Fibroblast of skin of scalp (primary cell): ENCODE data around the gene FAM47C. TPM values are rescaled to one million over a fixed set of nuclear protein-coding genes. Genes with fewer than 3 reads are reported as not detected.
A peak's percentile ranks its signal among the peaks of the same experiment; 100 is the strongest.
"Not testable (repeated sequence)": the region's sequence is repeated elsewhere in the genome, so short reads cannot be mapped to it uniquely, and the experiment has no call there.

Experiments
- DNase-seq: peaks from one replicate; pipeline ENCODE4 v3.0.0-alpha.2; 2013
- polyA plus RNA-seq, 2 experiments: library from polyadenylated mRNA; unstranded; fragments of 120-200 nt; gene quantifications; one replicate each; pipeline ENCODE4 v1.2.1, GENCODE V29; 2013; ENCODE audit not compliant: insufficient read length in 2 of 2

FAM47C gene
- not detected for polyA plus RNA-seq (2013, experiment 1 of 2; ENCODE audit: insufficient read length)
- not detected for polyA plus RNA-seq (2013, experiment 2 of 2; ENCODE audit: insufficient read length)

DNA sequence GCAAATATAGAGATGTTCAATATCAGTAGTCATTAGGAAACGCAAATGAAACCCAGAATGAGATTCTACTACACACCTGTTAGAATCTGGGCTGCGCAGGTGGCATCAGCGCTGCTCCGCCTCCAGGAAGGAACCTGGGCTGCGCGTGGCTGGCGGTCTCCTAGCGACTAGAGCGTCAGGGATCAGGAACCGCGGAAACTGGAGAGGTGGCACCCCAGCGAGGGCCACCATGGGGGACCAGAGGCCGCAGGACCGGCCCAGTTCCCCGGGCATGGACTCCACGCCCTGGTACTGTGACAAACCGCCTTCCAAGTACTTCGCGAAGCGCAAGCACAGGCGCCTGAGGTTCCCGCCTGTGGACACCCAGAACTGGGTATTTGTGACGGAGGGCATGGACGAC is at the start of gene FAM47C:
Gene FAM47C (plus strand): TSS at position 185 of the 400 bp plus-strand sequence. CDS start 45 bp downstream, at position 230.
- not testable (repeated sequence) for DNase-seq

DNA sequence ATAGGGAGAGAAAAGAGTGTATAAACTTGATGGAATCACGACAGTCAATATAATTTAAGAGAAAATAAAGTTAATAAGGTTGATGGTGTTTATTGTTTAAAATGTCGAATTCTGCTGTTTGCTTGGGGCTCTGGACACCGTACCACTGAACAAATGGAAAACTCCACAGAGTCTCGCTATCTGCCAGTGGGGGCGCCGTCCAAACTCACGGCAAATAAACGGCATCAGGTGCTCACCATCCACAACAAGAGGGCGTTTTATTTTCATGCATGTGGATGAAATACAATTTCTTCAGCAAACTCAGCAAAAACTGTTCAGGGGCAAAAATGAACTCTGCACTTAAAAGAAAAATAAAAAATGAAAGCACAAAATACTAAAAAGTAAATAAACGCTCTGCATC is 46.6 kb upstream of the FAM47C start:
- DNase-seq = no peak

DNA sequence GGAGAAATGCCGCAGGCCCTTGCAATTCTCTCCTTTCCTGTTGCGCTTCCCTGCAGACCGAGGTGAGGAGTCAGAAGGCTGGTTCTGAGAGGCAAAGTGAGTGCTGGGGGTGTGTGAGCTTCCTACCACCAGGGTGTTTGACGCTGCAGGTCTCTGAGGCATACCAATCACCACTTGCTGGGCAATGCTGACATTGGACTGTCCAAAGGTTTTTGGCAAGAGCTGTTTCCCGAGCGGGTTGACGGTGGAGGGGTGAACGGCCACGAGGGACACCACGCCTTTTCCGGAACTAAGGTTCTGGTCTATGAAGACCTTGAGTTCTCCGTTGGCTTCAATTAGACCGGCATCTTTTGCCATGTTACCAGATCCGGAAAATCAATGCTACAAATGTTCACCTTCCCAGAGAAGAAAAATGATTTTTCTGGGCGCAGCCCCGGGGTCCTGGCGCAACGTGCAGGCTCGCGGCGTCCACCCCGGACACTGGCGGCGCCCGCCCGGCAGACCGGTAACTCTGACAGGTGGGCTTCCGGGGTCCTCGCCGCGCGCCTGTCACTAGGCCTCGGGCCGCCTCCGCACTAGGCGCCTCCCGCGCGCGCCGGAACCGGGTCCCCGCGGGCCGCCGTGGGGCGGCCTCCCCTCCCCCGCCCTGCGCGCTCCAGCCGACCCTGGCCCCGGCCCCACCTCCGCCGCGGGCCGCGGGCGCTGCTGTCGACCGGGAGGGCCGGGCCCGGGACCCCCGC is 44.9 kb upstream of the FAM47C start:
- no peak for DNase-seq

DNA sequence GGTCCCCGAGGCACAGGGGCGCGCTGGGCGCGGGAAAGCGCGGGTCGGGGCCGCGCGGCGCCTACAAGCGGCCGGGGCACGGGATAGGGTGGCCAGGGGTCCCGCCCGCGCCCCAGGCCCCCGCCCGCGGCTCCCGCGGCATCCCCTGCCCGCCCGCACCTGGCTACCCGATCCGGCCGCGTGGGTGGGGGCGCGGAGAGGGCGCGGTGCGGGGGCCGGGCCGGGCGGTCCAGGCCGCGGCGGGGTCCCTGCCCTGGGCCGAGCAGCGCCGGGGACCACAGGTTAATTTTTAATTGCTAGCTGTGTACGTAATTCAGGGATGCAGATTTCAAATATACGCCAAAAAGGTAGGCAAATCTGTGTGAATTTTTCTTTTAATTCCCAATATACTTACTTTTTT is 44.3 kb upstream of the FAM47C start:
- DNase-seq = no peak

DNA sequence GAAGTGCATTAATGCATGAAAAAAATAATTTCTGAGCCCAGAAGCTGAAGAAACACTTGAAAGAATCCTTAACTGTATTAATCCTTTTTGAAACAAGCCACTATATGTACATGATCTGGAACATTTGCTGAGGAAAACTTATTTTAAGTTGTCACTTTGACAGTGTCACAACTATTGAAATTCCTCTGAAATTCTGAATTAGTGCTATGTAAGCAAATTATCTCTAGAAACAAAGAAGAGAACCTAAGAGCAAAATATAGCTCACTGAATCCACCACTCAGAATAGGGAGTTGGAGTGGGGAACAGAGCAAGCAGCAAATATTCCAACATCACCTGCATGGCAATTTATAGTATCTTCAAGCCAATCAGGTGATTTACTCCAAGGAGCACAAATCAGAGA is 34.6 kb upstream of the FAM47C start:
- no peak for DNase-seq

DNA sequence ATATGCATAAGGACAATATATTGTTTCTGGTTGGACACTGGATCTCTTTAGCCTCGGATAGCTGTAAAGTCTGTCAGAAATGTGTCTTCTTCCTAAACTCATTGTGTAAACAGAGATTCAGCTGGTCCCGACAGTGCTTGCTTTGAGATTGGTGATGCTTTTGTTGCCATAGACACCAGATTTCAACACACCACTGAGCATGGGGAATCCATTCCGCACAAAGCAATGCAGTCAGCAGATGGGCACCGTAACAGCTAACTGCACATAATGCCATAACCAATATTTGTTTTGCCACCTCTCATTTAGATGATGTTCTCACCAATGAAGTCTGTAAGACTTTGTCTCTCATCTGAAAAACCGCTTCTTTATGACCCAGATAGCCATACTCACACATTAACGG is 33.3 kb upstream of the FAM47C start:
- no peak for DNase-seq

DNA sequence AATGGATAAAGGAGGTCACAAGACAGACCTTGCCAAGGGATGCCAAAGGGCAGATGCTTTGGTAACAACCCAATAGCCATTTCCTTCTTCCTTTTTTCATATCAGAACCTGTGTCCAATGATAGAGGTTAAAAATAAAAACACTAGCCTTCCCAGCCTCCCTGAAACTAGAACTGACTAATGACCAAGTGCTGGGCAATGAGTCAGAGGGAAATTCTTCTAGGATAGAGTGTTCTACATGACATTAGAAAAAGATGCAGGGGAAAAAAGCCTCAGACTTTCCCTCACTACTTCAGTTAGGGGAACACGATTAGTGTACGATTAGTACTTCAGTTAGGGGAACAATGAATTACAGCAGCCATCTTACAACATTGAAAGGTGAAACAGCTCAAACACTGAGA is 29.3 kb upstream of the FAM47C start:
- peak; percentile 24 for DNase-seq

DNA sequence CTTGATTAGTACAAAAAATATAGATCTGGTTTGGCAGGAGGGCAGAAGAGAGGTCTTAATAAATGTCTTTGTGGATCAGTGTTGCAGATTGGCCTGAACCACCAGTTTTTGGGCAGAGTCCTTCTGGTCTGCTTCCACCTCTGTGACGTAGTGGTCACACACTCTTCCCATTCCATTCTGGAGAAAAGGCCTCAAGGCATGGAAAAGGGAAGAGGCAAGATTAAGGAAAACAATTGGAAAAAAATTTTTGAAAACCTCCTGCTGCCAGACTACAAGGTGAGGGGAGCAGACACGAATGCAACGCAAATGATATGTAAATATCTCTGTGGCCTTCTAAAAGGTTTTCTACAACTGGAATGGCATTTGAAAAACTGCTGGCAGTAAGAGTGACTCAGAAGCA is 24.3 kb upstream of the FAM47C start:
- DNase-seq = no peak

DNA sequence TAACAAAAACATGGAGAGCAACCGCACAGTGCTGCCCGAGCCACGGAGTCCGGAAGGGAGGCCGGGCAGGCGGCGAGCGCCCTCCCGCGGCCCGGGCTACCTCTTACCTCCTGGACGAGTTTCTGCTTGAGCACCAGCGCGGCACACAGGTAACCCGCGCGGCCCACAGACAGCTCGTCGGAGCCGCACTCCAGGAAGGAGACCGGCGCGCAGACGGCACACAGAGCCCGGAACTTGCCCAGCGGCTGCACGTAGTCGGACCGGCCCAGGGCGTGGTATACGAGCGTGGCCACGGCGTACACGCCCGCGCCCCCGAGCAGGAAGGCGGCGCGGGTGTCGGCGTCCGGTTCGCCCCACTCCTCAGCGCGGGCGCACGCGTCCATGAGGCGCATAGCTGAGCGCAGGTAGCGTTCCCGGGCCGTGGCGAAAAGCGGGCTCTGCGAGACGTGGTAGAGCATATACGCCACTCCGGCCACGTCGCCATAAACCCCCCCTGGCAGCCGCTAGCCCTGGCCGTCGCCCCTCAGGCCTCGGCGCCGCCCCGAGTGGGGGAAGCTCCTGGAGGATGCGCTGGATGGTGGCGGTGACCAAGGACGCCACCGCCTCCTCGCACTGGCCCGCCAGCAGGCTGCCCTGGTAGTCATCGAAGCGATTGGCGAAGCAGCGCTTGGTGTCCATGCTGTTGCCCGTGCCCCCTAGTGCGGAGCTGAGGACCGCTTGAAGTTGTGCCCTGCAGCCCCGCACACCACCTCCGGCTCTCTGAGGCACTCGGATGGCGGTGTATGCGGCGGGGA is 22.6 kb upstream of the FAM47C start:
- not testable (repeated sequence) for DNase-seq

DNA sequence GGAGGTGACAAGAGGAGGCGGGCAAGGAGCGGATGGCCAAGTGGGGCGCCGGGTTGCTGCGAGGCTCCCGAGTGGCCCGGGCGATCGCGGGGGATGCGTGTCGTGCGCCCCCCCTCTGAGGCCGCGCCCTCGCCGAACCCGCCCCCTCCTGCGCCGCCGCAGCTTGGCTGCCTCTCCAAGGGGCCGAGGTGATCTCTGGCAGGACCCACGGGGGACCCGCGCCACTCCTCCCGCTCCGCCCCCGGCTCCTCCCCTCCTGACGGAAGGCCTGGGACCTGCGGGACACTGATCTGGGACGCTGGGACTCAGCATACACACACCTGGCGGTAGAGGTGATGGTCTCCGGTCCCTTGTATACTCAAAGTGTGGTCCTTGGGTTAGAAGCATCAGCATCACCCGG is 21.9 kb upstream of the FAM47C start:
- no peak for DNase-seq

DNA sequence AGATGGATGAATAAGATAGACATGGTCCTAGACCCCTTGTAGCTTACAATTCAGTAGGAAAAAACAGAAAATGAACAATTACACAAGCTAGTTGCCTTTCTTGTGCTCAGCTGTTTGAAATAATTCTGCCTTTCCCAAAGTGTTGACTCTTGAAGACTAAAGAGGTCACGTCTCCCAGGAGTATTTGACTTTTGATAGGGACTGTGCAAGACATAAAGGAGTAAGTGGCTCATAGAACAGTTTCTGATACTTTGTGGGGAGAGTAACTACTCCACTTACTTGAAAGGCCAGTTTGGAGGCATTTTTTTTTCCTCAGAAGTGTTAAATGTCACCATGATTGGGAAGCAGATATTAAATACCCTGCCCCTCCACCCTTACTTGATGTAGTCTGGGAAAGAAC is 21.0 kb upstream of the FAM47C start:
- DNase-seq = not testable (repeated sequence)

DNA sequence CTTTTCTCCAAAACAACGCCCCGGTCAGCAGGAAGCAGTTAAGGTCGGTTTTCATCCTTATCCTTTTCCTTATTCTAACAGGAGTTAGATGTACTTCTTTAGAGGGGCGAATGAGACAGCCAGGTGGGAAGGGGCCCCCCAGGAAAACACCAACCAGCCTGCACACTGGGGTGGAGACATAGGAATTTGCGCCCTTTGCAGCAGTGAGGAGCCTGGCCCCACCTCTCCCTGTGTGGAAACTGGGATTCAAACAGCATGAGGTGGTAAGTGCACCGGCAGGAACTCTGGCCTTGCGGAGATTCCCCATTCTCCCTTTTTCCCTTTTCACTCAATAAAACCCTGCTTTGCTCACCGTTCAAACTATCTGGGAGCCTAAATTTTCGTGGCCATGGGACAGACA is 8.0 kb upstream of the FAM47C start:
- DNase-seq = no peak

DNA sequence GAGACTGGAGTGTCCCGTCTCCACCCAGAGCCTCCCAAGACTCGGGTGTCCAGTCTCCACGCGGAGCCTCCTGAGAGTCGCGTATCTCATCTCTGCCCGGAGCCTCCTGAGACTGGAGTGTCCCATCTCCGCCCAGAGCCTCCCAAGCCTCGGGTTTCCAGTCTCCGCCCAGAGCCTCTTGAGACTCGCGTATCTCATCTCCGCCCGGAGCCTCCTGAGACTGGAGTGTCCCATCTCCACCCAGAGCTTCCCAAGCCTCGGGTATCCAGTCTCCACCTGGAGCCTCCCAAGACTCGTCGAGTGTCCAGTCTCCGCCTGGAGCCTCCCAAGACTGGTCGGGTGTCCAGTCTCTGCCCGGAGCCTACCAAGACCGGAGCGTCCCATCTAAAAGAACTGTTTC is 2.3 kb downstream of the FAM47C start:
- no peak for DNase-seq

DNA sequence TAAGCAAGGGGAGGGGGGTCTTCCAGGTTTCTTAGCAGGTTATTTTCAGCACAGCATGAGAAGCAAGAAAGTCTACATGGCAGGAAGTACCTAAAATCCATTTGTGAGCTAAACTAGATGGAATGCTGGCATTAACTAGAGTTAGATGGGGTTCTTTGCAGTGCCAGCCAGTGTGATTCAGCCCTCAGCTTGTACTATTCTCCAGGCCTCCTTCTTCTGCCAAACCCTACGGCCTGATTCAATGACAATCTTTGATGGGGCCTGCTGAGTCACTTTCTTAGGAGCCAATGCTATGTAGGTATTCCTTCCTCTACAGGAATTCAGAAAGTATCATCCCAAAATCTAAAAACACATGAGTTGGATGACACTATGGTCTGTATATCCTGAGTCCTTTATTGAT is 26.1 kb downstream of the FAM47C start:
- not testable (repeated sequence) for DNase-seq

DNA sequence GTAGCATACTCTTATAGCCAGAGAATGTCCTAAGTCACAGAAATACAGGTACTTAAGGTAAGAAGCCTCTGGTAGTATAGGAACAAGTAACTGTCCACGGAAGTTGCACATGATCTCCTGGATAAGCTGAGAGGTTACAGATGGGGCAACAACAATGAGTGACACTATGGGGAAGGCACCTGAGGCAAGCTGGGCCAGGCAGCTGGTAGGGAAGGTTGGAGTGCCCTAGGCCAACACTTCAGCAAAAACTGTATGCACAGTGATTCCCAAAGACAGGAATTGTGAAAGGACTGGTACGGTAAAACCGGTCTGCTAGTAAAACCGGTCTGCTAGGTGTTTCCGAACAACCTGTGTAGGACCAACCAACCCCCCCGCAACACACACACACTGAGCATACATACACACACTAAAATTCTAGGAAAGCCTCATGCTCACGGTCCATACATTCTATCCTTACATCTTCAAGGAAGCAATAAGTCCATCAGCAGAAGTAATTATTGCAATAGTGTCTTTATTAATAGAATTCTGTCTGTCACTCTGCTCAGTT is 28.6 kb downstream of the FAM47C start:
- DNase-seq = not testable (repeated sequence)

DNA sequence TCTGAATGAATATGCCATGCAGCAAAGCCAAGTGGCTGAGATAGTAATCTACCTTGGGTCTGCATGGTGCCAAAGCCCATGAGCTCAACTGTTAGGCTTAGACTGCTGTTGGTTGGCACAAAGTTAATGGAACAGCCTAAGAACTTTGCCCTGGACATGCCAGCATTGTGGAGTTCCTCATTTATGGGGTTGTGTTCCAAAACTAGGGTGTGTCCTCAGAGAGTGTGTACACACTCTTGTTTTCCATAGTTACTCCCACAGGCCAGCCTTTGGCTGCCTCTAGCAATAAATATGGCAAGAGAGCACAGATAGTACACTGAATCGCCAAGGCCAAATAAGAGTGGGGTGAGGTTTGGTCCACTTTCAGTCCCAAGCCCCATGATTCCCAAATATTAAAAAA is 30.6 kb downstream of the FAM47C start:
- DNase-seq = not testable (repeated sequence)

DNA sequence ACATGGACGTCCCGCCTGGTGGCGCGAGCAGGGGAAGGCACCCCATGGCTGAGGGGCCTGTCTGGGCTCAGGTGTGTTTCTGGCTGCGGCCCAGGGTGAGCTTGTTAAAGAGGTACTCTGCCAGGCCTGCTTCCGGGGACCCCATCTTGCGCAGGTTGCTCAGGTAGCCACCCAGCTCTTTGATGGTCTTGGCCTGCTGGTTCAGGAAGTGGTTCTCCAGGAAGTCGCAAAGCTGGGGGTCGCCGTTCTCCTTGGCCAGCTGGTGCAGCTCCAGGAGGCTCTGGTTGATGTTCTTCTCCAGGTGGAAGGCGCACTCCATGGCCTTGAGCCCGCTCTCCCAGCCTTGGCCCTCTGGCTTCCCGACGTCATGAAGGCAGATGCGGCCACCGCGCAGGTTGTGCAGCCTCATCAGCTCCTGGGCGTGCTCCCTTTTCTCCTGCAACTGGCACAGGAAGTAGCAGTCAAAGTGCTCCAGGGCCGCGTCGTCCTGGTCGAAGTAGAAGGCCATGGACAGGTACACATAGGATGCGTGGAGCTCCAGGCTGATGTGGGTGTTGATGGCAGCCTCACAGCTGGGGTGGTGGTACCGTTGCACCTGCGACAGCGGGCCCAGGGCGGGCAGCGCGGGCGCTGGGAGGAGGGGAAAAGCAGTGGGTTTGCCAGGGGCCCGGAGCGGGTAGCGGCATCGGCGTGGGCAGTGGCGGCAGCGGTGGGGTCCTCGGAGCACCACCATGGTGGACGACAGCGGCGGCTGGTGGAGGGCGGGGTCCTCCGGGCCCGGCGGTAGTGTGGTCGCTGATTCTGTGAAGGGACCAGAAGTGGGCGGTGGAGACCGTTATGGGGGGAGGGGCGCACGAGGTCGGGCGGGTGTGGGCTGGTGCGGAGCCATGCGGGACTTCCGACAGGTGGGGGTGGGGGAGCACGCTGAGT is 35.1 kb downstream of the FAM47C start:
- DNase-seq = not testable (repeated sequence)

DNA sequence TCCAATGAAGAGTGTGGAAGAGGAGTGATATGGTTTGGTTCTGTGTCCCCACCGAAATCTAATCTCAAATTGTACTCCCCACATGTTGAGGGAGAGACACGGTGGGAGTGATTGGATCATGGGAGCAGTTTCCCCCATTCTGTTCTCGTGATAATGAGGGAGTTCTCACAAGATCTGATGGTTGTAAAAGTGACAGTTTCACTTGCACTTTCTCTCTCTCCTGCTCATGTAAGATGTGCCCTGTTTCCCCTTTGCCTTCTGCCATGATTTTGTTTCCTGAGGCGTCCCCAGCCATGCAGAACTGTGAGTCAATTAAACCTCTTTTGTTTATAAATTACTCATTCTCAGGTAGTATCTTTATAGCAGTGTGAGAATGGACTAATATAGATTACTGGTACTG is 39.6 kb downstream of the FAM47C start:
- DNase-seq = no peak

DNA sequence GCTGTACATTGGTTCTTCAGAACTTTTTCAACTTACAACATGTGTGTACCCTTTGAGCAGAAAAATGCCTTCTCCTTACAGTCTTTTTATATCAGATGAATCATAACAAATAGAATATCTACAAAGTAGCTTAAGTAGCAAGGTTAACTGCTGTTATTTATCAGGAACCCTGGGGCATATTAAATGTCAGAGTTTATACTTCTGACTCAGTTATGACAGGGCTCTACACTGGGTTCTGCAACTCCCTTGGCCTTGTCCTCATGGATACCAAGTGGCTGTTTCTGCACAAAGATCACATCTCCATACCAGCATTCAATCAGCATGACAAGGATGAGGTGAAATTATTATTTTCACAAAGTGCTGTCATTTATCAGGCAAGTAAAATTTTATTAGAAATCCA is 49.4 kb downstream of the FAM47C start:
- not testable (repeated sequence) for DNase-seq

DNA sequence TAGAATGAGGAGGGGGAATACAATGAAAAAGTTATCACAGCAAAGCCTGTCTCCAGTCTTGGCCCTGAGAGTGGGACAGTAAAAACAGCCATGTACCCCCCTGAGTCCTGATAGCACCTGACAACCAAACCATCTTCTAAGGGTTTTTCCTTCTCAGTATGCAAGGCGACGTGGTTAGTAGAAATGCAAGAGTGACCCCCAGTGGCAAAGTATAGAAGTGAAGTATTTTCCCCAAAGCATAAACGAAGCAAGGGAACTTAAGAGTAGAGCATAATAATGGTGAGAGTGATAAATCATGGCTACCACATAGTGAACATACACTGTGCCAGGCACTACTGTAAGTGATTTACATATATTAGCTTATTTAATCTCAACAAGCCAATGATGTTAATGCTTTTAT is 52.8 kb downstream of the FAM47C start:
- peak; percentile 24 for DNase-seq
